ENCODE results near the gene LYSMD2. TPM values are rescaled to one million over a fixed set of nuclear protein-coding genes. Genes with fewer than 3 reads are reported as not detected.

The LYSMD2 gene
- total RNA-seq, 1 donor from 2014 or later = 48.6 TPM

DNA sequence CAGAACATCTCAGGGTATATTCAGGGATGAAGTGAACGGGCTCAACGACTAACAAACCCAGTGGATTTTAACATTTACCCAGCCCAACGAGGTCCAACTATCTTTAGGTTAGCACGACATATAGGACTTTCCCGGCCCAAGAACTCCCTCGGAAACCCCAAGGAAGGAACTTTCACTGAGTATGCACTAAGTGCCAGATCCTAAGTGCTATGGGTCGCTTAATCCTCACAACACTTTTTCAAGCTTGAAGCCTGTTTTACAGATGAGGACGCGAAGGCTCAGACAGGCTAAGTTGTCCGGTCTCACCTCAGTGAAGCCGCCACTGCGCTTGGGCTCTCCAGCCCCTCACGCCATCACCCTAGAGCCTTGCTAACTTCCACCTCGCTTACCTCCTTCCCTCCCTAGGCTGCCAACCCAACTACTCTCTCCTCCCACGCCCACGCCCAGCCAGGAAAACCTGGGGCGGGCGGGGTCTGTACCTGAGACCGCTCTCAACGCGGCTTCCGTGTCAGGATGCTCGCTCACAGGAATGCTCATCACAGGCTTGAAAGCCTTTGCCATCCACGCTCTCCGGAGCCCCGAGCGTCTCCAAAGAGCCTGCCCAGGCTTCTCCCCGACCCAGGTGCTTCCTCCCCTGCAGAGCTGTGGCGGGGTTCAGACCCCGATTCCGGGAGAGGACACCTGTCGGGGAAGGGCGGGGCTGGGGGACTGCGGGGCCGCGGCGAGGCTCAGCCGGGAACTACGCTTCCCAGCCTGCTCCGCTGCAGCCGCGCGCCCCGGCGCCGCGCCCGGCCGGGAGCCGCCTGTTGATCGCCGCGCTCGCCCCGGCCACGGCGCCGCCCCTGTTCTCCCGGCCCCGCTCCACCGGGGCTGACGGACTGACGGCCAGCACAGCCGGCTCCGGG is 13.6 kb upstream of the LYSMD2 start, which contains the start of gene TMOD2:
TMOD2 (plus strand) TSS at position 806 of the 905 bp plus-strand sequence. CDS start 14,845 bp downstream, outside the sequence.
- TF ChIP-seq CTCF (IDR thresholded peaks at IDR 0.05) = no peak
- ChIA-PET CTCF (interaction anchor here (1.1 to 3.5 kb wide), 4 partner anchors 15 to 100 kb away, joined by 3 to 17 read pairs (median 6); no protein-coding TSS in a partner anchor), POLR2A (interaction anchor here (0.5 to 5.5 kb wide), 4 partner anchors 14 to 20 kb away, joined by 5 to 98 read pairs (median 10); partner anchors contain the start of gene LYSMD2)
- Mint-ChIP-seq H3K9me3 (no peaks in the 10 kb centered on the region), H3K36me3 (ENCODE audit: low read depth) (peaks cover 3% of the 10 kb centered on the region), H3K4me1 (peaks cover 37% of the 10 kb centered on the region), H3K27ac (peak within 1 kb of the TSS; percentile 86), H3K27me3 (no peaks in the 10 kb centered on the region), H3K4me3 (peak within 1 kb of the TSS; percentile 96)
- intact Hi-C loops (cut with micrococcal nuclease) = loop anchor here (1.0 kb wide), 2 partner anchors 15 to 25 kb away; no protein-coding TSS in a partner anchor
- DNase-seq = peak; percentile 62
- peak; percentile 83 for ATAC-seq (ENCODE audit: low read depth)

- Mint-ChIP-seq H3K4me3 (peak overlapping the region; percentile 96), H3K9me3 (no peaks in the 10 kb centered on the region), H3K4me1 (peaks cover 37% of the 10 kb centered on the region), H3K27me3 (no peaks in the 10 kb centered on the region), H3K27ac (peak overlapping the region; percentile 86), H3K36me3 (ENCODE audit: low read depth) (peaks cover 3% of the 10 kb centered on the region)
- ChIA-PET CTCF (interaction anchor here (1.1 to 3.5 kb wide), 3 partner anchors 14 to 100 kb away, joined by 3 to 17 read pairs (median 10); no protein-coding TSS in a partner anchor), POLR2A (interaction anchor here (1.1 to 5.5 kb wide), 2 partner anchors 13 to 18 kb away, joined by 5 to 98 read pairs; partner anchors contain the start of gene LYSMD2)
- ATAC-seq (ENCODE audit: low read depth) = no peak
- no peak for DNase-seq
- TF ChIP-seq CTCF (IDR thresholded peaks at IDR 0.05) = no peak
- intact Hi-C loops (cut with micrococcal nuclease) = no loop called here
Measured at GRCh38 chr15:51750186-51750585, 12.7 kb upstream of the LYSMD2 start.

DNA sequence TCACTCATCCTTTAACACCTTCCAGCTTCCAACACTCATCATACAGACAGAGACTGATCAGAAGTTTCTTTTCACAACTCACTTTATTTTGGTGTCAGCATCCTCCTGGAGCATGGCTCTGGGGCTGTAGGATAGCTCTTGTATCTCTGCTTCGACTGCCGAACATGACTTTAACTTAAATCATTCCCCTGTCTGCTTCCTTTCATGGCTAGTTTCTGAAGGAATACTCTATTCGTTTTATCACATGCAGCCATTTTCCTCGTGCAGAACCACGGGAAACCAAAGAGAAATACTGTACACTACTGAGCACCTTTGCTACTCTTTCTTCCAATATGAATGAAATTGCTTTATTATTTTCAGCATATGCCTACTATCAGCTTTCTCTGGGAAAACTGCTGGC is 11.9 kb upstream of the LYSMD2 start:
- CTCF ChIA-PET = interaction anchor here (1.0 to 3.5 kb wide), 2 partner anchors 11 to 27 kb away, joined by 3 to 17 read pairs; no protein-coding TSS in a partner anchor
- no peak for ATAC-seq (ENCODE audit: low read depth)

GRCh38 chr15:51739061-51739712 is 1.7 kb upstream of the LYSMD2 start:
- intact Hi-C loops (cut with micrococcal nuclease) = loop anchor here (5.0 to 10.0 kb wide), 5 partner anchors 88 to 1384 kb away; partner anchors contain the start of genes GABPB1 and TMOD3
- H3K9me3 Mint-ChIP-seq = no peaks in the 10 kb centered on the region
- H3K4me1 Mint-ChIP-seq = peaks cover 35% of the 10 kb centered on the region
- peak overlapping the region; percentile 93 for H3K27ac Mint-ChIP-seq
- no peaks in the 10 kb centered on the region for H3K27me3 Mint-ChIP-seq
- ATAC-seq (ENCODE audit: low read depth) (no peak), DNase-seq (no peak)
- H3K36me3 Mint-ChIP-seq (ENCODE audit: low read depth) = peaks cover 14% of the 10 kb centered on the region
- peak overlapping the region; percentile 15 for H3K4me3 Mint-ChIP-seq
- ChIA-PET POLR2A (interaction anchor here (1.0 to 4.1 kb wide), 4 partner anchors 12 to 37 kb away, joined by 3 to 98 read pairs (median 4); partner anchors contain the start of gene TMOD2), CTCF (interaction anchor here (0.6 to 4.3 kb wide), 4 partner anchors 10 to 89 kb away, joined by 3 to 58 read pairs (median 10); no protein-coding TSS in a partner anchor)
- no peak for TF ChIP-seq CTCF (IDR thresholded peaks at IDR 0.05)

More for the DNA sequence above, 11.9 kb upstream of the LYSMD2 start:
- POLR2A ChIA-PET = interaction anchor here (0.6 to 5.5 kb wide), 3 partner anchors 9 to 18 kb away, joined by 3 to 98 read pairs (median 6); partner anchors contain the start of gene LYSMD2
- DNase-seq = no peak
- TF ChIP-seq CTCF (IDR thresholded peaks at IDR 0.05) = no peak
- Mint-ChIP-seq H3K4me1 (peaks cover 37% of the 10 kb centered on the region), H3K27me3 (no peaks in the 10 kb centered on the region), H3K4me3 (no peak overlapping the region), H3K27ac (peak overlapping the region; percentile 1), H3K9me3 (no peaks in the 10 kb centered on the region), H3K36me3 (ENCODE audit: low read depth) (peaks cover 3% of the 10 kb centered on the region)
- intact Hi-C loops (cut with micrococcal nuclease) = no loop called here

Data from activated B cell treated with CpG ODN at 0.5 μM for 24 hours (primary cell).